HAP-1 (cell line): ENCODE data around the gene ZNRF3.
A peak's percentile ranks its signal among the peaks of the same experiment; 100 is the strongest.
"Not testable (repeated sequence)": the region's sequence is repeated elsewhere in the genome, so short reads cannot be mapped to it uniquely, and the experiment has no call there.

Source experiments
- DNase-seq, 2 experiments: peaks; one replicate each; pipeline ENCODE4 v3.0.0-alpha.2; 2016 to 2020; ENCODE audit warnings: low spot score in 2 of 2
- H3K27me3 ChIP-seq: fragments of 250-450 bp; sonication (Bioruptor Pico); 2 replicates; pipeline ENCODE4 v1.5.1; 2020; ENCODE audit warnings: low read depth, mild to moderate bottlenecking, moderate library complexity
- H3K36me3 ChIP-seq: fragments of 250-450 bp; sonication (Bioruptor Pico); replicated peaks from 2 replicates; pipeline ENCODE4 v1.5.1; 2020; ENCODE audit warnings: mild to moderate bottlenecking
- H3K4me1 ChIP-seq: fragments of 250-450 bp; sonication (Bioruptor Pico); 2 replicates; pipeline ENCODE4 v1.5.1; 2020; ENCODE audit warnings: mild to moderate bottlenecking
- H3K4me3 ChIP-seq: fragments of 250-450 bp; sonication (Bioruptor Pico); 2 replicates; pipeline ENCODE4 v1.5.1; 2020; ENCODE audit warnings: mild to moderate bottlenecking, moderate library complexity
- H3K9me3 ChIP-seq: fragments of 250-450 bp; sonication (Bioruptor Pico); 2 replicates; pipeline ENCODE4 v1.5.1; 2020; ENCODE audit warnings: mild to moderate bottlenecking, moderate library complexity
- in situ Hi-C: fragments of 300-500 bp; cut with MboI; formaldehyde crosslinking; loops from 3 replicates; pipeline ENCODE4 v1.14.3; 2020; ENCODE audit warnings: low sequenced_read_pairs, inconsistent platforms, mixed read lengths

The ZNRF3 gene

DNA sequence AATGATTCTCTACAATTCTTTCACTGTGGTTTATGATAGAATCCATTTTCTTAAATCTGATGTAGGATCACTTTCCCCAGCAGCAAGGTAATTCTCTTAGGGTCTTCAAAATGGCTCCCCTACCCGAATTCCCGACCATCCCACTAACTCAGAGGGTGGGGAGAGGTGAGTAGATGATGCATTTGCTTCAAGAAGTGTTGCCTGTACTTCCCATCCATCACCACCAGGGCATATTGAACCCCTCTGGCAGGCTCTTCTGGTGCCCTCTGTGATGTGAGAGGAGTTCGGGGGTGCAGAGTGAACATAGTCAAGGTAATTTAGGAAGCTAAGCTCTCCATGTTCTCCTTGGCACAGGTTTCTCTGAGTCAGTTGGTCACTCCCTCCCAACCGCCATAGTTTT, 52.3 kb downstream of the ZNRF3 start:
- DNase-seq = no peak
- no peaks in the 10 kb centered on the region for H3K9me3 ChIP-seq
- H3K4me1 ChIP-seq = peaks cover 14% of the 10 kb centered on the region
- in situ Hi-C loops = no loop called here
- no peaks in the 10 kb centered on the region for H3K36me3 ChIP-seq
- H3K4me3 ChIP-seq = no peak overlapping the region
- H3K27me3 ChIP-seq = no peaks in the 10 kb centered on the region

GRCh38 chr22:28936200-28936599, 52.8 kb downstream of the ZNRF3 start:
- H3K36me3 ChIP-seq = no peaks in the 10 kb centered on the region
- in situ Hi-C loops = no loop called here
- peaks cover 14% of the 10 kb centered on the region for H3K4me1 ChIP-seq
- DNase-seq = no peak
- no peaks in the 10 kb centered on the region for H3K9me3 ChIP-seq
- H3K4me3 ChIP-seq = no peak overlapping the region
- no peaks in the 10 kb centered on the region for H3K27me3 ChIP-seq

DNA sequence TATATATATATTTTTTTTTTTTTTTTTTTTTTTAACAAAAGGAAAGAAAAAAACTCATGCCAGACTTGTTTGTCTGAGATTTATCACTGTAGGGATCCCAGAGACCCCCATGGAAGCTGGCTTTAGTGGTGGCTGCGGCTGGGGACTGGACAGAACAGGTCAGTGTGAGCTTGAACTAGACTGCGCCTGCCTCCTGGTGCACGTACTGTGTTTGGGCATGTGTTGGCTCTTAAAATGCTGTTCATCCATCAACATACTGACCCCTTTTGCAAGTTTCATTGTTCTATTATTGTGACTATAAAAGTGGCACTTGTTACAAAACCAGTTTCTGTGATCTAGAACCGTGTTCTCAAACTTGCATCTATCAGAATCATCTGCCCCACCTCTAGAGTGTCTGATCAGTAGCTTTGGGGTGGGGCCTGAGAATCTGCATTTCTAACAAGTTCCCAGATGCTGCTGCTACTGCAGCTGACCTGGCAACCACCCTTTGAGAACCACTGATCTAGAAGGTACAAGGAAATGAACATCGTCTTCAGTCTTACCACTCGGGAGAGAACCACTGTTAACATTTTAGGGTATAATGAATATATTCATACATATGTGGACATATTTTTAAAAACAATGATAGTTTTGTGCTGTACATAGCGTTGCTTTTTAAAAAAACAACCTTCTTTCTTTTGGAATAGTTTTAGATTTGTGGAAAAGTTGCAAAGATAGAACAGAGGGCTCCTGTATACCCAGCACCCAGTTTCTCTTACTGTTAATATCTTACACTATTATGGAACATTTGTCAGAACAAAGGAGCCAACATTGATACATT, 54.0 kb downstream of the ZNRF3 start:
- no peak for DNase-seq
- Histone ChIP-seq H3K4me3 (no peak overlapping the region), H3K4me1 (peaks cover 14% of the 10 kb centered on the region), H3K27me3 (no peaks in the 10 kb centered on the region), H3K9me3 (no peaks in the 10 kb centered on the region), H3K36me3 (no peaks in the 10 kb centered on the region)
- in situ Hi-C loops = no loop called here

GRCh38 chr22:28938286-28938833, 55.0 kb downstream of the ZNRF3 start:
- Histone ChIP-seq H3K27me3 (no peaks in the 10 kb centered on the region), H3K9me3 (no peaks in the 10 kb centered on the region), H3K4me1 (peaks cover 15% of the 10 kb centered on the region), H3K36me3 (no peaks in the 10 kb centered on the region), H3K4me3 (no peak overlapping the region)
- DNase-seq = no peak
- in situ Hi-C loops = no loop called here

DNA sequence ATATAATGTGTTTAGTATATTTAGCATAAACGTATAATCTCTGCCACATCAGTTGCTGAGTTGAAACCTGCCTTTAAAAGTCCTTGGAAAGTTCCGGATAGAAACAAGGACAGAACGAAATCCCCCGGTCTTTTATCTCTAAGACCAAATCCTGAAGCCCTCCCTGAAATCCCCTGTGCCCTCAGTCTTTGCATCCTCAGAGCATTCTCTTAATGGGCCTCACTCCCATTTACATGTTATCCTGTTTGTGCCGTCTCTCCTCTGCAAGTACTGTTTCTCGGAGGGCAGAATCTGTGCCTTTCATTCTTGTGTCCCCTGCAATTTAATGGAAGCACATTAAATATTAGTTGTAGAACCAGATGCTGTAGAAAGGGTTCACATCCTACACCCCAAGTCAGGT, 56.0 kb downstream of the ZNRF3 start:
- no peak overlapping the region for H3K4me3 ChIP-seq
- no peak for DNase-seq
- in situ Hi-C loops = no loop called here
- H3K27me3 ChIP-seq = no peaks in the 10 kb centered on the region
- H3K4me1 ChIP-seq = peaks cover 18% of the 10 kb centered on the region
- no peaks in the 10 kb centered on the region for H3K9me3 ChIP-seq
- H3K36me3 ChIP-seq = no peaks in the 10 kb centered on the region

GRCh38 chr22:28939932-28940331, 56.6 kb downstream of the ZNRF3 start:
- in situ Hi-C loops = no loop called here
- DNase-seq = no peak

GRCh38 chr22:28940441-28940840, 57.1 kb downstream of the ZNRF3 start:
- Histone ChIP-seq H3K4me1 (peaks cover 18% of the 10 kb centered on the region), H3K36me3 (no peaks in the 10 kb centered on the region), H3K9me3 (no peaks in the 10 kb centered on the region), H3K27me3 (no peaks in the 10 kb centered on the region), H3K4me3 (no peak overlapping the region)
- in situ Hi-C loops = no loop called here
- DNase-seq = no peak

More at GRCh38 chr22:28939932-28940331, 56.6 kb downstream of the ZNRF3 start:
- H3K4me1 ChIP-seq = peaks cover 18% of the 10 kb centered on the region
- no peaks in the 10 kb centered on the region for H3K36me3 ChIP-seq
- H3K27me3 ChIP-seq = no peaks in the 10 kb centered on the region
- no peaks in the 10 kb centered on the region for H3K9me3 ChIP-seq
- no peak overlapping the region for H3K4me3 ChIP-seq

DNA sequence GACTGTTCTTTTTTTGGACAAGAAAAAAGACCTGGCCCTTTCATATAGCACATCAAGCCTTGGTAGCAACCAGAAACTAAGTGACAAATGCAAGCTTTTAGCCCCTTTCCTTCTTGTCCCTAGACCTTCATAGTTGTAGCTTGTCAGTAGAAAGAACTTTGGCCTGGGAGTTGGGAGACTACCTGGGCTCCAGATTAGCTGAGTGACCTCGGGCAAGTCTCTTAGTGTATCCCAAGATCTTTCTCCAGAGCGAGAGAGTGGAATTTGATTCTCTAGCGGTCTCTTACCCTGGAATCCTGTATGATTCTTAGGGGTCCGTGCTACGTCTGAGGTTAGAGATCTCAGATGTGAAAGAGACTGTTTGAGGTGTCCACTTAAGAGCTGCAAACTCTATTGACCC, 59.0 kb downstream of the ZNRF3 start:
- H3K9me3 ChIP-seq = no peaks in the 10 kb centered on the region

GRCh38 chr22:28942801-28943500, 59.6 kb downstream of the ZNRF3 start:
- peak in 1 of 2 experiments; percentile 20 for DNase-seq
- H3K27me3 ChIP-seq = no peaks in the 10 kb centered on the region
- H3K36me3 ChIP-seq = no peaks in the 10 kb centered on the region
- H3K4me3 ChIP-seq = no peak overlapping the region
- H3K4me1 ChIP-seq = peaks cover 18% of the 10 kb centered on the region
- no peaks in the 10 kb centered on the region for H3K9me3 ChIP-seq
- in situ Hi-C loops = no loop called here

More for the DNA sequence above, 59.0 kb downstream of the ZNRF3 start:
- no peaks in the 10 kb centered on the region for H3K36me3 ChIP-seq
- H3K4me1 ChIP-seq = peaks cover 18% of the 10 kb centered on the region
- in situ Hi-C loops = no loop called here
- no peak for DNase-seq
- H3K27me3 ChIP-seq = no peaks in the 10 kb centered on the region
- no peak overlapping the region for H3K4me3 ChIP-seq

GRCh38 chr22:28943501-28943879, 60.1 kb downstream of the ZNRF3 start:
- no peak for DNase-seq
- no peak overlapping the region for H3K4me3 ChIP-seq
- peaks cover 18% of the 10 kb centered on the region for H3K4me1 ChIP-seq
- in situ Hi-C loops = no loop called here
- H3K9me3 ChIP-seq = no peaks in the 10 kb centered on the region
- H3K36me3 ChIP-seq = no peaks in the 10 kb centered on the region
- no peaks in the 10 kb centered on the region for H3K27me3 ChIP-seq

DNA sequence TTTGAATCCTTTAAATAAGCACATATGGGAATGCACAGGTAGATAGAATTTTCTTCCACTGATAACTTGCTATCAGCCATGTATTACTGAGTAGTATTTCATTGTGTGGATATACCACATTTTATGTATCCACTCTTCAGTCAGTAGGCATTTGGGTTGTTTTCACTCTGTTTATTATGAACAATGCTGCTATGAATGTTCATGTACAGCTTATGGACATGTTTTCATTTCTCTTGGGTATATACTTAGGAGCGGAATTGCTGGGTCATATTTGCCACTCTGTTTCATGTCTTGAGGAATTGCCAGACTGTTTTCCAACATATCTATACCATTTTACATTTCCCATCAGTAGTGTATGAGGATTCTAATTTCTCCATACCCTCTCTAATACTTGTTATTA, 63.8 kb downstream of the ZNRF3 start:
- no peak for DNase-seq
- Histone ChIP-seq H3K9me3 (no peaks in the 10 kb centered on the region), H3K4me1 (peaks cover 35% of the 10 kb centered on the region), H3K4me3 (no peak overlapping the region), H3K27me3 (no peaks in the 10 kb centered on the region), H3K36me3 (no peaks in the 10 kb centered on the region)
- in situ Hi-C loops = no loop called here

DNA sequence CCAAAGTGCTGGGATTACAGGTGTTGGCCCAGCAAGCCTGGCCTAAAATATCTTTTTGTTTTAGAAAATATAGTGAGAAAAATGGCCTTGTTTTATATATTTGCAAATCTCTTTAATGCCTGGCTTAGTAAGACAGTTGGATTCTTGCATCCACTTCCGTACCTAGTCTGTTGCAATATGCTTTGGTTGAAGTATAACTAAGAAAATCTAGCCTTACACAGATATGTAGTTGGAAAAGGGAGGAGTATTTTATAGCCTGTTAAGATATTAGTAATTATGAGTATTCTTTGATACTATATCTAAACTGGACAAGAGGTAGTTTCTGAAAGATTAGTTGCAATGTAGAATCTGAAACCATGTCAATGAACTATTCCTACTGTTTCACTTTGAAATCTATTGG, 65.1 kb downstream of the ZNRF3 start:
- no peaks in the 10 kb centered on the region for H3K9me3 ChIP-seq
- H3K36me3 ChIP-seq = no peaks in the 10 kb centered on the region
- H3K27me3 ChIP-seq = no peaks in the 10 kb centered on the region
- no peak for DNase-seq
- no peak overlapping the region for H3K4me3 ChIP-seq
- H3K4me1 ChIP-seq = peaks cover 44% of the 10 kb centered on the region
- in situ Hi-C loops = no loop called here

GRCh38 chr22:28948860-28949551, 65.6 kb downstream of the ZNRF3 start:
- in situ Hi-C loops, H3K4me3 ChIP-seq, DNase-seq, H3K27me3 ChIP-seq, H3K9me3 ChIP-seq, H3K36me3 ChIP-seq: not testable (repeated sequence)
- H3K4me1 ChIP-seq = peaks cover 47% of the 10 kb centered on the region

DNA sequence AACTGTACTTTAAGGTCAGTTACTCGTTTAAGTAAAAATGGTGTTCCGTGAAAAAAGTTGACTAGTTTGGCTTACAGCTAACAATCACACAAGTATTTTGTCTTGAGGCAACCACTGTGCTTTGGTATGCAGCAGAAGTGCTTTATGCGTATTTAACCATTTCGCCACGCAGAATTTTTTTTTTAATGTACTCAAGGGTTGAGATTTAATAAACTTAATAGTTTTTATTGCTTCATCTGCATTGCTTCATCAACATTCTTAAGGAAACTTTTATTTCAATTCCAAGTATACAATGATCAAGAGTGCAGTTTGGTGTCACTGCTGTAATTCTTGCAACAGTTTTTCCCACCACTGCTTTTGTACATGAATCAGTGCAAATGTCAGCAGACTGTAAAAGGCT, 66.4 kb downstream of the ZNRF3 start:
- Histone ChIP-seq H3K4me3 (no peak overlapping the region), H3K4me1 (peaks cover 48% of the 10 kb centered on the region), H3K27me3 (no peaks in the 10 kb centered on the region), H3K9me3 (no peaks in the 10 kb centered on the region), H3K36me3 (no peaks in the 10 kb centered on the region)
- DNase-seq = peak in 1 of 2 experiments; percentile 39
- in situ Hi-C loops = no loop called here
